ACHN (cell line): ENCODE results near the gene CATSPER1.
A peak's percentile ranks its signal among the peaks of the same experiment; 100 is the strongest.

Experiments used
- DNase-seq: peaks from one replicate; pipeline ENCODE4 v3.0.0-alpha.2; 2015
- in situ Hi-C: cut with HindIII; loops from 2 replicates; pipeline ENCODE4 v1.10.0; 2017; ENCODE audit warnings: low sequenced_read_pairs, low pct_ligation_motif_present, low pct_unique_long_range_greater_than_20kb

Gene CATSPER1

GRCh38 chr11:66056501-66056900 is 30.2 kb upstream of the CATSPER1 start:
- in situ Hi-C loops = no loop called here
- no peak for DNase-seq

- in situ Hi-C loops = no loop called here
- DNase-seq = no peak
Measured at GRCh38 chr11:66055021-66055420, 28.7 kb upstream of the CATSPER1 start.

GRCh38 chr11:66052664-66052982 is 26.3 kb upstream of the CATSPER1 start:
- DNase-seq = no peak
- in situ Hi-C loops = no loop called here

- peak; percentile 95 for DNase-seq
- in situ Hi-C loops = no loop called here
Measured at GRCh38 chr11:66051766-66052663, 25.7 kb upstream of the CATSPER1 start, which contains the start of gene SF3B2. TSS of gene SF3B2 (plus strand) at chr11:66052364. CDS start at chr11:66052385, 21 bp downstream.

GRCh38 chr11:66051371-66051765 is 25.1 kb upstream of the CATSPER1 start:
- peak; percentile 35 for DNase-seq
- in situ Hi-C loops = no loop called here

GRCh38 chr11:66050581-66051231 is 24.4 kb upstream of the CATSPER1 start:
- peak; percentile 5 for DNase-seq
- in situ Hi-C loops = no loop called here

- in situ Hi-C loops = no loop called here
- DNase-seq = no peak
Measured at GRCh38 chr11:66048547-66049323, 22.5 kb upstream of the CATSPER1 start, which contains the start of gene GAL3ST3. TSS of gene GAL3ST3 (minus strand) at chr11:66049161. CDS start at chr11:66045415, 3,746 bp downstream.

GRCh38 chr11:66047541-66048365 is 21.5 kb upstream of the CATSPER1 start:
- DNase-seq = peak; percentile 27
- in situ Hi-C loops = no loop called here

- in situ Hi-C loops = no loop called here
Measured at GRCh38 chr11:66046901-66047300, 20.6 kb upstream of the CATSPER1 start.

GRCh38 chr11:66045177-66045639 is 18.9 kb upstream of the CATSPER1 start:
- in situ Hi-C loops = no loop called here
- peak; percentile 71 for DNase-seq

More at GRCh38 chr11:66046901-66047300, 20.6 kb upstream of the CATSPER1 start:
- no peak for DNase-seq

GRCh38 chr11:66044757-66045156 is 18.5 kb upstream of the CATSPER1 start:
- in situ Hi-C loops = no loop called here
- DNase-seq = no peak

- in situ Hi-C loops = no loop called here
- no peak for DNase-seq
Measured at GRCh38 chr11:66042996-66043906, 17.0 kb upstream of the CATSPER1 start.

GRCh38 chr11:66042227-66042995 is 16.1 kb upstream of the CATSPER1 start:
- DNase-seq = no peak
- in situ Hi-C loops = no loop called here

GRCh38 chr11:66039765-66040164 is 13.5 kb upstream of the CATSPER1 start:
- no peak for DNase-seq
- in situ Hi-C loops = no loop called here

- DNase-seq = no peak
- in situ Hi-C loops = no loop called here
Measured at GRCh38 chr11:66037327-66037726, 11.0 kb upstream of the CATSPER1 start.

- no peak for DNase-seq
- in situ Hi-C loops = no loop called here
Measured at GRCh38 chr11:66036334-66036710, 10.0 kb upstream of the CATSPER1 start.
